ENCODE results near the gene GPR39.

DNA sequence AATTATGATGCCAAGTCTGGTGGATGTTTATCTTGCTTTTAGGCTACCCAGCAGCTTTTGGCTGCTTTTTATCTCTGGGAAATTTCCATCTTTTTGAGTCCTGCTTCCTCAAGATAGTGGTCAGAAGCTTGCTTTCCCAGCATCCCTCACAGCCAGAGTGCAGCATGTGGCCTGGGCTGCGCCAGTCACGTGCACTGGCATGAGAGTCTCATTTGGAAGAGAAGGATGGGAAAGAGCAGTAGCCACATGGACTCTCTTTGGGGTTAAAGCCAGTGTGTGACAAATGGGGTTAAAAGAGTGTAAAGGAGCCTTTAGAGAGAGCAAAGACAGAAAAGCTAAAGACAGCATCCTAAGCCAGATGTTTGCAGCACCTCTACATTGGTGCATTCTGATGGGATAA lies 12.7 kb downstream of the GPR39 start:
- TF ChIP-seq, protein P1, sequence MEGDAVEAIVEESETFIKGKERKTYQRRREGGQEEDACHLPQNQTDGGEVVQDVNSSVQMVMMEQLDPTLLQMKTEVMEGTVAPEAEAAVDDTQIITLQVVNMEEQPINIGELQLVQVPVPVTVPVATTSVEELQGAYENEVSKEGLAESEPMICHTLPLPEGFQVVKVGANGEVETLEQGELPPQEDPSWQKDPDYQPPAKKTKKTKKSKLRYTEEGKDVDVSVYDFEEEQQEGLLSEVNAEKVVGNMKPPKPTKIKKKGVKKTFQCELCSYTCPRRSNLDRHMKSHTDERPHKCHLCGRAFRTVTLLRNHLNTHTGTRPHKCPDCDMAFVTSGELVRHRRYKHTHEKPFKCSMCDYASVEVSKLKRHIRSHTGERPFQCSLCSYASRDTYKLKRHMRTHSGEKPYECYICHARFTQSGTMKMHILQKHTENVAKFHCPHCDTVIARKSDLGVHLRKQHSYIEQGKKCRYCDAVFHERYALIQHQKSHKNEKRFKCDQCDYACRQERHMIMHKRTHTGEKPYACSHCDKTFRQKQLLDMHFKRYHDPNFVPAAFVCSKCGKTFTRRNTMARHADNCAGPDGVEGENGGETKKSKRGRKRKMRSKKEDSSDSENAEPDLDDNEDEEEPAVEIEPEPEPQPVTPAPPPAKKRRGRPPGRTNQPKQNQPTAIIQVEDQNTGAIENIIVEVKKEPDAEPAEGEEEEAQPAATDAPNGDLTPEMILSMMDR (conservative IDR thresholded peaks at IDR 0.05; ENCODE audit: low read length): no peak
- TF ChIP-seq EZH2phosphoT487 (IDR thresholded peaks at IDR 0.05; ENCODE audit: borderline replicate concordance, low read depth, low read length): no peak
